HepG2 (cell line): ENCODE data around the gene TSPAN5. TPM values are rescaled to one million over a fixed set of nuclear protein-coding genes. Genes with fewer than 3 reads are reported as not detected.

Source experiments
- TRAFD1 ChIP-seq: sonication (generic); formaldehyde crosslinking; IDR thresholded peaks from 2 replicates; pipeline ENCODE4 v1.5.1; 2020; ENCODE audit warnings: missing genetic modification reagents, mild to moderate bottlenecking, borderline replicate concordance
- polyA plus RNA-seq, 8 experiments: library from polyadenylated mRNA; depleted of rRNA in 3 of 8; stranded (reverse) in 7 of 8; unstranded in 1 of 8; fragments of >200 nt; fragmentation: Illumina TruSeq in 4 of 8; extraction: Trizol in 4 of 8; gene quantifications; 2 replicates each; pipeline versions ENCODE4 v1.2.1 to v1.2.3, GENCODE V29; 2011 to 2016; ENCODE audit warnings: low read depth in 4 of 8, missing spikeins in 1 of 8, mixed read lengths in 1 of 8; ENCODE audit not compliant: insufficient read depth in 1 of 8
- total RNA-seq, 5 experiments: library from RNA; depleted of rRNA; stranded (reverse); fragments of >200 nt; fragmentation: Illumina TruSeq; extraction: Trizol; gene quantifications; 2 replicates each; pipeline ENCODE4 v1.2.3, GENCODE V29; 2016; ENCODE audit warnings: low read depth in 1 of 5

The TSPAN5 gene
- total and polyA plus RNA-seq, 2 of the 13 experiments (the other 11 are each of a cell fraction or from before 2014, with no cell fraction given): 0.20 to 0.53 TPM

GRCh38 chr4:98421111-98421510 lies 237.3 kb downstream of the TSPAN5 start (continued):
- TF ChIP-seq TRAFD1 (CRISPR knock-in tag): no peak
